ENCODE results near the gene MRPL20.

Gene MRPL20

DNA sequence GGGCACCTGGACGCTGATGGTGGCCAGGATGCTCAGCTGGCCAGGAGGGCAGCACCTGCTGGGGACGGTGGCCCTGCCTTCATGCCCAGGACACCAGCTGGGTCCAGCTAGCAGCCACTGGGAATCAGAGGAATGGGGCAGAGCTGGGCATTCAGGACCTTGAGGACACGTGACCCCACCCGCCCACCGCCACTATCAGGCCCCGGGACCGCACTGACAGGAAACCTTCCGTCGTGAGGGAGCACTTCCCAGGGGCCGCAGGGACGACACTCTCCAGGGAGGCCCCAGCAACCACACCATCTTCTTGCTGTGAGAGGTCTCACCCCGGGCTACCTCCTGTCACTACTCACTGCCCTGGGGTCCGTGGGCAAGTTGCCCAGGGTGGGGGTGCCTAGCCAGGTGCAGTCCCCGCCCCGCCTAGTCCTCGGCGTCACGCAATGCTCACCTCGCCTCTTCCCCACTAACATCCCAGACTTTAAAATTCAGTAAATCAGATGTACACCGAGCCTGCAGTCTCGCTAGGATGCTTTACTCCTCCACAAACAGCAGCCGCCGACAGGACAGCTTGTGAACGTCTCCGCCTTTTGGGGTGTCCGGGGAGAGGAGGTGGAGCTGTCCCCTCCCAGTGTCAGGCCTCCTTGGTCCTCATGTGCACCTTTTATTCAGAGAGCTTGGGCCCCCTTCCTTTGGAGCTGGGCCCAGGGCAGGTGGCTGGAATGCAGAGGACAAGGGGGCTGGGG, 33.3 kb upstream of the MRPL20 start:
- Histone ChIP-seq H3K27ac (no peak overlapping the region), H3K36me3 (no peaks in the 10 kb centered on the region), H3K9me3 (no peaks in the 10 kb centered on the region), H3K4me3 (ENCODE audit: low read depth in 1 of 2, low read length in 1 of 2) (no peak overlapping the region), H3K4me1 (ENCODE audit: control insufficient read depth in 1 of 2, insufficient read depth in 1 of 2, low read depth in 1 of 2, low read length in 1 of 2) (peaks cover 6 to 7% of the 10 kb centered on the region in 2 experiments), H3K27me3 (peaks cover 40% of the 10 kb centered on the region)
- TF ChIP-seq, protein P1, sequence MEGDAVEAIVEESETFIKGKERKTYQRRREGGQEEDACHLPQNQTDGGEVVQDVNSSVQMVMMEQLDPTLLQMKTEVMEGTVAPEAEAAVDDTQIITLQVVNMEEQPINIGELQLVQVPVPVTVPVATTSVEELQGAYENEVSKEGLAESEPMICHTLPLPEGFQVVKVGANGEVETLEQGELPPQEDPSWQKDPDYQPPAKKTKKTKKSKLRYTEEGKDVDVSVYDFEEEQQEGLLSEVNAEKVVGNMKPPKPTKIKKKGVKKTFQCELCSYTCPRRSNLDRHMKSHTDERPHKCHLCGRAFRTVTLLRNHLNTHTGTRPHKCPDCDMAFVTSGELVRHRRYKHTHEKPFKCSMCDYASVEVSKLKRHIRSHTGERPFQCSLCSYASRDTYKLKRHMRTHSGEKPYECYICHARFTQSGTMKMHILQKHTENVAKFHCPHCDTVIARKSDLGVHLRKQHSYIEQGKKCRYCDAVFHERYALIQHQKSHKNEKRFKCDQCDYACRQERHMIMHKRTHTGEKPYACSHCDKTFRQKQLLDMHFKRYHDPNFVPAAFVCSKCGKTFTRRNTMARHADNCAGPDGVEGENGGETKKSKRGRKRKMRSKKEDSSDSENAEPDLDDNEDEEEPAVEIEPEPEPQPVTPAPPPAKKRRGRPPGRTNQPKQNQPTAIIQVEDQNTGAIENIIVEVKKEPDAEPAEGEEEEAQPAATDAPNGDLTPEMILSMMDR (IDR thresholded peaks at IDR 0.05): no peak

DNA sequence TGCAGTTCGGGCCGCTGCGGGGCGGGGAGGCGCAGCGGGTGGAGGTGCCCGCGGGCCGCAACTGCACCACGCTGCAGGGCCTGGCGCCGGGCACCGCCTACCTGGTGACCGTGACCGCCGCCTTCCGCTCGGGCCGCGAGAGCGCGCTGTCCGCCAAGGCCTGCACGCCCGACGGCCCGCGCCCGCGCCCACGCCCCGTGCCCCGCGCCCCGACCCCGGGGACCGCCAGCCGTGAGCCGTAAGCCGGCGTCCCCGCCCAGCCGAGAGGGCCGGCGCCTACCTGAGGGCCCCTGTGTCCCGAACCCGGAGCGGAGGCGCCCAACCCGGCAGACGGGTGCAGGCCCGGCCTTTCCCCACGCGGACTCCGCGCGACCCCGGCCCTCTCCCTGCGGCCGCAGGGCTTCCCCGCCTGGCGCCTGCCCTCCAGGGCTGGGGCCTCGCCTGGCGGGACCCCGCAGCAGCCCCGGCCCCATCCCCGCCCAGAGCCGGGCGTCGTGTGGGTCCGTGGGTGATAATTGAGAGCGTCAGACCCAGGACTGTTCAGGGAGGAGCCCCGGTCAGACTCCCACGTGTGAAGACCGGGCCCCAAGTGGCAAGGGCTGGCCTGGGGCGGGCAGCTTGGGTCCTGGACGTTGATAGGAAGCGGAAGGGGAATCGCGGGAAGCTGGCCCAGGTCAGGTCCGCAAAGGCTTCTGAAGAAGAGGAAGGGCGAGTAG, 32.6 kb upstream of the MRPL20 start:
- no peak overlapping the region for H3K27ac ChIP-seq
- no peaks in the 10 kb centered on the region for H3K36me3 ChIP-seq
- no peak overlapping the region for H3K4me3 ChIP-seq (ENCODE audit: low read depth in 1 of 2, low read length in 1 of 2)
- peaks cover 47% of the 10 kb centered on the region for H3K27me3 ChIP-seq
- TF ChIP-seq, protein P1 (IDR thresholded peaks at IDR 0.05): no peak
- H3K9me3 ChIP-seq: no peaks in the 10 kb centered on the region
- peaks cover 6 to 11% of the 10 kb centered on the region in 2 experiments for H3K4me1 ChIP-seq (ENCODE audit: control insufficient read depth in 1 of 2, insufficient read depth in 1 of 2, low read depth in 1 of 2, low read length in 1 of 2)

DNA sequence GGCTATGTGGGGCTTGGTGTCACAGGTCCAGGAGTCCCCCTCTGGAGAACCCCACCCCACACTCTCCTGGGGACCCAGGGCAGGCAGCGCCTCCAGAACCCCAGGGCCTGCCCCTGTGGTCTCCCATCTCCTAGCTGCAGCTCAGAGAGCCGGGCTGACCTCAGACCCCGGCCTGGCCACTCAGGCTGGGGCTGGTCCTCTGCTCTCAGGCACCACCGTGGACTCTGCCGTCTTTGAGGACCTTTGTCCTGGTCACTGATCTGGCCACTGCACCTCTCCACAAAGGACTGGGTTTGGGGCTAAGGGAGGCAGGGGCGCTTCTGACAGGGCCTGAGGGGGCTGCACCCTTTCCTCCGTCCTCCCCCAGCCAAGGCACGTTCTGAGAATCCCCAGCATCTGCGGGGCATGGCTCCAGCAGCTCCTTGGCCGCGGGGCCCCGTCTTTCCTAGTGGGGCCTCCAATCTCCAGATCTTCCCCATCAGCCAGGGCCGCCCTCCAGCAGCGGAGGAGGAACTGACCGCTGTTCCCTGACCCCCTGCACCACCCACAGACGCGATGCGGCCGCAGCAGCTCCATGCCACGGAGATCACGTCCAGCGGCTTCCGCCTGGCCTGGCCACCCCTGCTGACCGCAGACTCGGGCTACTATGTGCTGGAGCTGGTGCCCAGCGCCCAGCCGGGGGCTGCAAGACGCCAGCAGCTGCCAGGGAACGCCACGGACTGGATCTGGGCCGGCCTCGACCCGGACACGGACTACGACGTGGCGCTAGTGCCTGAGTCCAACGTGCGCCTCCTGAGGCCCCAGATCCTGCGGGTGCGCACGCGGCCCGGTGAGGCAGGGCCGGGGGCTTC, 31.7 kb upstream of the MRPL20 start:
- H3K36me3 ChIP-seq: no peaks in the 10 kb centered on the region
- peaks cover 6 to 11% of the 10 kb centered on the region in 2 experiments for H3K4me1 ChIP-seq (ENCODE audit: control insufficient read depth in 1 of 2, insufficient read depth in 1 of 2, low read depth in 1 of 2, low read length in 1 of 2)
- no peak overlapping the region for H3K27ac ChIP-seq
- no peak overlapping the region for H3K4me3 ChIP-seq (ENCODE audit: low read depth in 1 of 2, low read length in 1 of 2)
- TF ChIP-seq, protein P1 (IDR thresholded peaks at IDR 0.05): no peak
- peaks cover 57% of the 10 kb centered on the region for H3K27me3 ChIP-seq
- no peaks in the 10 kb centered on the region for H3K9me3 ChIP-seq

DNA sequence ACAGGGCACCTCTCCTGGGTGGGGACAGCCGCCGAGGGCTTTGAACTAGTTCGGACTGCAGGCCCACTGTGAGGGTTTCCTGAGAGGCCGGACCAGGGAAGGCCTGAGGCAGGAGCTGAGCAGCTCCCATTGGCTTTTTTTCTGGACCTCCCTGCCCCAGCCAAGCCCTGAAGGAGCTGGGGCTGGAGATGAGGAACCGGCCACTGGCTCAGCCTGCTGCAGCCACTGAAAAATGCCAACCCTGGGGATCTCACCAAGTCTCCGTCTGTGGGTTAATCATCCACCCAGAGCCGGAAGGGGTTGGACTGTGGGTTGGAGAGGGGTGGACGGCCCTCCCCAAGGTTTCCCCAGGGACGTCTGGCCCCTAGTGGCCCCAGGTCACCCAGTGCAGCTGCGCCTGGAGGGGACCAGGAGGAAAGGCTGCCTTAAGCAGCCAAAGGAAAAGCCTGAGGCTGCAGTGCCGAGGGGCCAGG, 30.8 kb upstream of the MRPL20 start:
- H3K4me3 ChIP-seq (ENCODE audit: low read depth in 1 of 2, low read length in 1 of 2): no peak overlapping the region
- H3K9me3 ChIP-seq: no peaks in the 10 kb centered on the region
- peaks cover 6 to 11% of the 10 kb centered on the region in 2 experiments for H3K4me1 ChIP-seq (ENCODE audit: control insufficient read depth in 1 of 2, insufficient read depth in 1 of 2, low read depth in 1 of 2, low read length in 1 of 2)
- no peak overlapping the region for H3K27ac ChIP-seq
- peaks cover 65% of the 10 kb centered on the region for H3K27me3 ChIP-seq
- TF ChIP-seq, protein P1 (IDR thresholded peaks at IDR 0.05): no peak
- H3K36me3 ChIP-seq: no peaks in the 10 kb centered on the region
